K562 (cell line): ENCODE measurements around the gene RMC1. TPM values are rescaled to one million over a fixed set of nuclear protein-coding genes. Genes with fewer than 3 reads are reported as not detected.

Experiments
- ESRRA ChIP-seq: fragments of 450-650 bp; IDR thresholded peaks from 2 replicates; pipeline ENCODE4 v1.6.1; 2014; ENCODE audit warnings: low read depth, mild to moderate bottlenecking, moderate library complexity, borderline replicate concordance
- MAFG ChIP-seq: fragments of 450-650 bp; conservative IDR thresholded peaks from 2 replicates; pipeline ENCODE4 v1.6.1; 2016; ENCODE audit warnings: missing genetic modification characterization, missing compliant biosample characterization
- MTA2 ChIP-seq: fragments of 450-650 bp; IDR thresholded peaks from 2 replicates; pipeline ENCODE4 v1.6.1; 2016; ENCODE audit warnings: low read depth
- SMAD1 ChIP-seq: fragments of 150-350 bp; IDR thresholded peaks from 2 replicates; pipeline ENCODE4 v1.6.1; 2014; ENCODE audit warnings: low read length, low read depth; ENCODE audit not compliant: partially characterized antibody
- TCF3 ChIP-seq: sonication (generic); formaldehyde crosslinking; IDR thresholded peaks from 2 replicates; pipeline ENCODE4 v1.4.0; 2020; ENCODE audit warnings: mild to moderate bottlenecking, missing genetic modification reagents
- TEAD4 ChIP-seq, 2 experiments: sonication (generic) in 1 of 2; formaldehyde crosslinking in 1 of 2; IDR thresholded peaks; 2 replicates each; pipeline versions ENCODE4 v1.6.1 to v1.8.0; 2012 to 2022; ENCODE audit warnings: borderline replicate concordance in 1 of 2, inconsistent platforms in 1 of 2, low read length in 1 of 2, mild to moderate bottlenecking in 1 of 2, missing genetic modification reagents in 1 of 2
- YBX1 ChIP-seq: fragments of 450-650 bp; IDR thresholded peaks from 2 replicates; pipeline ENCODE4 v1.7.1; 2016; ENCODE audit warnings: mild to moderate bottlenecking
- ZNF133 ChIP-seq: fragments of 250-450 bp; sonication (Bioruptor Pico); IDR thresholded peaks from 2 replicates; pipeline ENCODE4 v1.4.0; 2020; ENCODE audit warnings: mild to moderate bottlenecking
- ZNF282 ChIP-seq: sonication (generic); formaldehyde crosslinking; IDR thresholded peaks from 2 replicates; pipeline ENCODE4 v1.8.1; 2023; ENCODE audit warnings: missing genetic modification reagents
- ZNF41 ChIP-seq: fragments of 250-450 bp; sonication (Bioruptor Pico); conservative IDR thresholded peaks from 2 replicates; pipeline ENCODE4 v1.4.0; 2020; ENCODE audit warnings: mild to moderate bottlenecking
- ZNF583 ChIP-seq: fragments of 250-450 bp; sonication (Bioruptor Pico); IDR thresholded peaks from 2 replicates; pipeline ENCODE4 v1.4.0; 2020
- ZNF830 ChIP-seq: fragments of 250-450 bp; sonication (Bioruptor Pico); IDR thresholded peaks from 2 replicates; pipeline ENCODE4 v1.5.0; 2021; ENCODE audit warnings: mild to moderate bottlenecking
- polyA plus RNA-seq, 8 experiments: library from polyadenylated mRNA; depleted of rRNA in 4 of 8; stranded (reverse) in 5 of 8; unstranded in 3 of 8; fragments of >200 nt; fragmentation: Nextera tagmentation in 2 of 8; fragmentation: Illumina TruSeq in 1 of 8; extraction: Ambion mirVana in 2 of 8; extraction: Trizol in 1 of 8; gene quantifications; 2 replicates each; pipeline versions ENCODE4 v1.2.1 to v1.2.3, GENCODE V29; 2011 to 2014; ENCODE audit warnings: inconsistent platforms in 1 of 8, missing spikeins in 1 of 8
- total RNA-seq, 7 experiments: library from RNA; depleted of rRNA in 6 of 7; stranded (reverse); fragments of >200 nt in 6 of 7; fragmentation: Illumina TruSeq in 2 of 7; extraction: Trizol in 2 of 7; gene quantifications; 2 replicates each; pipeline versions ENCODE4 v1.2.1 to v1.2.3, GENCODE V29; 2011 to 2021; ENCODE audit warnings: low replicate concordance in 1 of 7
- TF ChIP-seq, protein P1 (sequence below): fragments of 450-650 bp; IDR thresholded peaks from 2 replicates; pipeline ENCODE4 v1.6.1; 2014; ENCODE audit warnings: low read depth, mild to moderate bottlenecking, moderate library complexity, borderline replicate concordance
- TF ChIP-seq, protein P2 (sequence below): fragments of 450-650 bp; conservative IDR thresholded peaks from 2 replicates; pipeline ENCODE4 v1.6.1; 2016; ENCODE audit warnings: missing genetic modification characterization, low read depth, mild to moderate bottlenecking, missing compliant biosample characterization, moderate library complexity
- TF ChIP-seq, protein P3 (sequence below): sonication (generic); formaldehyde crosslinking; IDR thresholded peaks from 2 replicates; pipeline ENCODE4 v1.8.0; 2022; ENCODE audit warnings: mild to moderate bottlenecking, low read depth, missing genetic modification reagents
- TF ChIP-seq, protein P4 (sequence below): sonication (generic); formaldehyde crosslinking; IDR thresholded peaks from 2 replicates; pipeline ENCODE4 v1.8.1; 2023; ENCODE audit warnings: mild to moderate bottlenecking, missing genetic modification reagents
- TF ChIP-seq, protein P5 (sequence below), 2 experiments: fragments of 450-650 bp; conservative IDR thresholded peaks; 2 replicates each; pipeline ENCODE4 v1.6.1; 2017; ENCODE audit warnings: mild to moderate bottlenecking in 2 of 2, moderate library complexity in 2 of 2

Gene RMC1
- total and polyA plus RNA-seq, 9 of the 15 experiments (the other 6 are each of a cell fraction or from before 2014, with no cell fraction given), result 7.5 to 42.4 (median 35.5) TPM

DNA sequence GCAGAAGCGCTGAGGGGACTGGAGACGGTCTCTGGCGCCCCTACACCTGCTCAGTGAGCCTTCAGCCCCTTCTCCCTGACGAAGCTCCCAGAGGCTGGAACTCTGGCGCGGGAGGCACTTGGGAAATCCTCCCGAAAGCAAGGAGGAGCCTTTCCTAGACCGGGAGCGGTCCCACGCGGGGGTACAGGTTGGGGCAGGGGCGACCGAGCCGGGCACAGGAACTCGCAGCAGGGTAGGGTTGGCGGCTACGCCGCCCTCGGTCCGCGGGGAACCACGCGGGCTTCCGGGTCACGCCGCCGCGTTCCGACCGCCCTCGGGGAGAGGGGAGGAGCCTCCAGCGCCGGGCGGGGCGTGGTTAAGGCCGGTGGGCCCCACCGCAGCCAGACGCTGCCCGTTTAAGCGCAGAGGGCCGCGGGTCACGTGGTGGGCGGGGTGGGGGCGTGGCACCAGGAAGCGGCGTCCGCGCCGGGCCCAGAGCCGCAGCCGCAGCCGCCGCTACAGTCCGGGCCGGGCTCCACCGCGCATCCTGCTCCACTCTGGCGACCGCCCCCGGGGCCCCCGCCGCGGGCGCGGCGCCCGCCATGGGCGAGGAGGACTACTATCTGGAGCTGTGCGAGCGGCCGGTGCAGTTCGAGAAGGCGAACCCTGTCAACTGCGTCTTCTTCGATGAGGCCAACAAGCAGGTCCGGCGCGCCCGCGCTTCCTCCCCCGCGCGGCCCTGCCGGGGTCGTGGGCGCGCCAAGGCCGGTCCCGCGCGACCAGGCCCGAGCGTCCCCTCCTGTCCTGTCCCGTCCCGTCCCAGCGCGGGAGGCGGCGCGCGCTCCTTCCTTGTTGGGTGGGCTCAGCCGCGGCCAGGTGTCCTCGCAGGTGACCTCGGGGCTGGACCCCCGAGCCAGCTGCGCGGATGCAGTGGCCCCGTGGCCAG, at the start of gene RMC1 (continued):
- TF ChIP-seq YBX1 (no peak), ZNF830 (peak; percentile 73; the same call in 1 of the 2 replicates), ZNF41 (CRISPR knock-in tag) (no peak), ZNF133 (CRISPR knock-in tag) (no peak), ZNF282 (CRISPR knock-in tag) (0 out of 2 replicates have a peak, but pooled peaks have one; percentile 83), SMAD1 (peak; percentile 47), TCF3 (peak; percentile 35), TEAD4 (IDR thresholded peaks at IDR 0.05; ENCODE audit: low read length) (no peak), TEAD4 (CRISPR knock-in tag; IDR thresholded peaks at IDR 0.05; ENCODE audit: borderline replicate concordance) (no peak; the same call in 1 of the 2 replicates), ZNF583 (CRISPR knock-in tag) (0 out of 2 replicates have a peak, but pooled peaks have one; percentile 62), MAFG (tag) (no peak), ESRRA (peak; percentile 83), MTA2 (no peak)
- TF ChIP-seq, protein P1, sequence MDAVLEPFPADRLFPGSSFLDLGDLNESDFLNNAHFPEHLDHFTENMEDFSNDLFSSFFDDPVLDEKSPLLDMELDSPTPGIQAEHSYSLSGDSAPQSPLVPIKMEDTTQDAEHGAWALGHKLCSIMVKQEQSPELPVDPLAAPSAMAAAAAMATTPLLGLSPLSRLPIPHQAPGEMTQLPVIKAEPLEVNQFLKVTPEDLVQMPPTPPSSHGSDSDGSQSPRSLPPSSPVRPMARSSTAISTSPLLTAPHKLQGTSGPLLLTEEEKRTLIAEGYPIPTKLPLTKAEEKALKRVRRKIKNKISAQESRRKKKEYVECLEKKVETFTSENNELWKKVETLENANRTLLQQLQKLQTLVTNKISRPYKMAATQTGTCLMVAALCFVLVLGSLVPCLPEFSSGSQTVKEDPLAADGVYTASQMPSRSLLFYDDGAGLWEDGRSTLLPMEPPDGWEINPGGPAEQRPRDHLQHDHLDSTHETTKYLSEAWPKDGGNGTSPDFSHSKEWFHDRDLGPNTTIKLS, result peak; percentile 44
- TF ChIP-seq, protein P2, sequence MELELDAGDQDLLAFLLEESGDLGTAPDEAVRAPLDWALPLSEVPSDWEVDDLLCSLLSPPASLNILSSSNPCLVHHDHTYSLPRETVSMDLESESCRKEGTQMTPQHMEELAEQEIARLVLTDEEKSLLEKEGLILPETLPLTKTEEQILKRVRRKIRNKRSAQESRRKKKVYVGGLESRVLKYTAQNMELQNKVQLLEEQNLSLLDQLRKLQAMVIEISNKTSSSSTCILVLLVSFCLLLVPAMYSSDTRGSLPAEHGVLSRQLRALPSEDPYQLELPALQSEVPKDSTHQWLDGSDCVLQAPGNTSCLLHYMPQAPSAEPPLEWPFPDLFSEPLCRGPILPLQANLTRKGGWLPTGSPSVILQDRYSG (tag), result 0 out of 2 replicates have a peak, but pooled peaks have one; percentile 67
- TF ChIP-seq, protein P3, sequence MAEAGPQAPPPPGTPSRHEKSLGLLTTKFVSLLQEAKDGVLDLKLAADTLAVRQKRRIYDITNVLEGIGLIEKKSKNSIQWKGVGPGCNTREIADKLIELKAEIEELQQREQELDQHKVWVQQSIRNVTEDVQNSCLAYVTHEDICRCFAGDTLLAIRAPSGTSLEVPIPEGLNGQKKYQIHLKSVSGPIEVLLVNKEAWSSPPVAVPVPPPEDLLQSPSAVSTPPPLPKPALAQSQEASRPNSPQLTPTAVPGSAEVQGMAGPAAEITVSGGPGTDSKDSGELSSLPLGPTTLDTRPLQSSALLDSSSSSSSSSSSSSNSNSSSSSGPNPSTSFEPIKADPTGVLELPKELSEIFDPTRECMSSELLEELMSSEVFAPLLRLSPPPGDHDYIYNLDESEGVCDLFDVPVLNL (CRISPR knock-in tag), result no peak
- TF ChIP-seq, protein P4, sequence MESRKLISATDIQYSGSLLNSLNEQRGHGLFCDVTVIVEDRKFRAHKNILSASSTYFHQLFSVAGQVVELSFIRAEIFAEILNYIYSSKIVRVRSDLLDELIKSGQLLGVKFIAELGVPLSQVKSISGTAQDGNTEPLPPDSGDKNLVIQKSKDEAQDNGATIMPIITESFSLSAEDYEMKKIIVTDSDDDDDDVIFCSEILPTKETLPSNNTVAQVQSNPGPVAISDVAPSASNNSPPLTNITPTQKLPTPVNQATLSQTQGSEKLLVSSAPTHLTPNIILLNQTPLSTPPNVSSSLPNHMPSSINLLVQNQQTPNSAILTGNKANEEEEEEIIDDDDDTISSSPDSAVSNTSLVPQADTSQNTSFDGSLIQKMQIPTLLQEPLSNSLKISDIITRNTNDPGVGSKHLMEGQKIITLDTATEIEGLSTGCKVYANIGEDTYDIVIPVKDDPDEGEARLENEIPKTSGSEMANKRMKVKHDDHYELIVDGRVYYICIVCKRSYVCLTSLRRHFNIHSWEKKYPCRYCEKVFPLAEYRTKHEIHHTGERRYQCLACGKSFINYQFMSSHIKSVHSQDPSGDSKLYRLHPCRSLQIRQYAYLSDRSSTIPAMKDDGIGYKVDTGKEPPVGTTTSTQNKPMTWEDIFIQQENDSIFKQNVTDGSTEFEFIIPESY (CRISPR knock-in tag), result peak; percentile 84; the same call in 1 of the 2 replicates
- TF ChIP-seq, protein P5, sequence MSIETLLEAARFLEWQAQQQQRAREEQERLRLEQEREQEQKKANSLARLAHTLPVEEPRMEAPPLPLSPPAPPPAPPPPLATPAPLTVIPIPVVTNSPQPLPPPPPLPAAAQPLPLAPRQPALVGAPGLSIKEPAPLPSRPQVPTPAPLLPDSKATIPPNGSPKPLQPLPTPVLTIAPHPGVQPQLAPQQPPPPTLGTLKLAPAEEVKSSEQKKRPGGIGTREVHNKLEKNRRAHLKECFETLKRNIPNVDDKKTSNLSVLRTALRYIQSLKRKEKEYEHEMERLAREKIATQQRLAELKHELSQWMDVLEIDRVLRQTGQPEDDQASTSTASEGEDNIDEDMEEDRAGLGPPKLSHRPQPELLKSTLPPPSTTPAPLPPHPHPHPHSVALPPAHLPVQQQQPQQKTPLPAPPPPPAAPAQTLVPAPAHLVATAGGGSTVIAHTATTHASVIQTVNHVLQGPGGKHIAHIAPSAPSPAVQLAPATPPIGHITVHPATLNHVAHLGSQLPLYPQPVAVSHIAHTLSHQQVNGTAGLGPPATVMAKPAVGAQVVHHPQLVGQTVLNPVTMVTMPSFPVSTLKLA (conservative IDR thresholded peaks at IDR 0.05), result peak; percentile 91 to 95
